Measurements from ENCODE around the gene MFN1.

DNA sequence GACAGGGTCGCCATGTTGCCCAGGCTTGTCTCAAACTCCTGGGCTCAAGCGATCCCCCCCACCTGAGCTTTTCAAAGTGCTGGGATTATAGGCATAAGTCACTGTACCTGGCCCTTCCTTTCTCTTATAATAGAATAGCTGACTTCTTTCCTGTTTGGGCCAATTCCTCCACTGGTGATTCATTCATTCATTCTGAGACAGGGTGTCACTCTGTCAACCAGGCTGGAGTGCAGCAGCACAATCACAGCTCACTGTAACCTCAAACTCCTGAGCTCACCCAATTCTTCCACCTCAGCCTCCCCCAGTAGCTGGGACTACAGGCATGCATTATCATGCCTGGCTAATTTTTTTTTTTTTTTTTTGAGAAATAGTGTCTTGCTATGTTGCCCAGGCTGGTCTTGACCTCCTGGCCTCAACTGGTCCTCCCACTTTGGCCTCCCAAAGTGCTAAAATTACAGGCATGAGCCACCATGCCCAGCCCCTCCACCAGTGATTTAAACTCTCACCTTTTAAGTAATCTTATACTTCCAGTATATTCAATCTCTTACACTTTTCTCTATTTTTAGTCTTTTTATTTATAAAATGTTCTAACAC, 82.9 kb downstream of the MFN1 start:
- TF ChIP-seq, protein P1, sequence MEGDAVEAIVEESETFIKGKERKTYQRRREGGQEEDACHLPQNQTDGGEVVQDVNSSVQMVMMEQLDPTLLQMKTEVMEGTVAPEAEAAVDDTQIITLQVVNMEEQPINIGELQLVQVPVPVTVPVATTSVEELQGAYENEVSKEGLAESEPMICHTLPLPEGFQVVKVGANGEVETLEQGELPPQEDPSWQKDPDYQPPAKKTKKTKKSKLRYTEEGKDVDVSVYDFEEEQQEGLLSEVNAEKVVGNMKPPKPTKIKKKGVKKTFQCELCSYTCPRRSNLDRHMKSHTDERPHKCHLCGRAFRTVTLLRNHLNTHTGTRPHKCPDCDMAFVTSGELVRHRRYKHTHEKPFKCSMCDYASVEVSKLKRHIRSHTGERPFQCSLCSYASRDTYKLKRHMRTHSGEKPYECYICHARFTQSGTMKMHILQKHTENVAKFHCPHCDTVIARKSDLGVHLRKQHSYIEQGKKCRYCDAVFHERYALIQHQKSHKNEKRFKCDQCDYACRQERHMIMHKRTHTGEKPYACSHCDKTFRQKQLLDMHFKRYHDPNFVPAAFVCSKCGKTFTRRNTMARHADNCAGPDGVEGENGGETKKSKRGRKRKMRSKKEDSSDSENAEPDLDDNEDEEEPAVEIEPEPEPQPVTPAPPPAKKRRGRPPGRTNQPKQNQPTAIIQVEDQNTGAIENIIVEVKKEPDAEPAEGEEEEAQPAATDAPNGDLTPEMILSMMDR (IDR thresholded peaks at IDR 0.05; ENCODE audit: insufficient read depth, low read length) = no peak
- TF ChIP-seq, protein P2, sequence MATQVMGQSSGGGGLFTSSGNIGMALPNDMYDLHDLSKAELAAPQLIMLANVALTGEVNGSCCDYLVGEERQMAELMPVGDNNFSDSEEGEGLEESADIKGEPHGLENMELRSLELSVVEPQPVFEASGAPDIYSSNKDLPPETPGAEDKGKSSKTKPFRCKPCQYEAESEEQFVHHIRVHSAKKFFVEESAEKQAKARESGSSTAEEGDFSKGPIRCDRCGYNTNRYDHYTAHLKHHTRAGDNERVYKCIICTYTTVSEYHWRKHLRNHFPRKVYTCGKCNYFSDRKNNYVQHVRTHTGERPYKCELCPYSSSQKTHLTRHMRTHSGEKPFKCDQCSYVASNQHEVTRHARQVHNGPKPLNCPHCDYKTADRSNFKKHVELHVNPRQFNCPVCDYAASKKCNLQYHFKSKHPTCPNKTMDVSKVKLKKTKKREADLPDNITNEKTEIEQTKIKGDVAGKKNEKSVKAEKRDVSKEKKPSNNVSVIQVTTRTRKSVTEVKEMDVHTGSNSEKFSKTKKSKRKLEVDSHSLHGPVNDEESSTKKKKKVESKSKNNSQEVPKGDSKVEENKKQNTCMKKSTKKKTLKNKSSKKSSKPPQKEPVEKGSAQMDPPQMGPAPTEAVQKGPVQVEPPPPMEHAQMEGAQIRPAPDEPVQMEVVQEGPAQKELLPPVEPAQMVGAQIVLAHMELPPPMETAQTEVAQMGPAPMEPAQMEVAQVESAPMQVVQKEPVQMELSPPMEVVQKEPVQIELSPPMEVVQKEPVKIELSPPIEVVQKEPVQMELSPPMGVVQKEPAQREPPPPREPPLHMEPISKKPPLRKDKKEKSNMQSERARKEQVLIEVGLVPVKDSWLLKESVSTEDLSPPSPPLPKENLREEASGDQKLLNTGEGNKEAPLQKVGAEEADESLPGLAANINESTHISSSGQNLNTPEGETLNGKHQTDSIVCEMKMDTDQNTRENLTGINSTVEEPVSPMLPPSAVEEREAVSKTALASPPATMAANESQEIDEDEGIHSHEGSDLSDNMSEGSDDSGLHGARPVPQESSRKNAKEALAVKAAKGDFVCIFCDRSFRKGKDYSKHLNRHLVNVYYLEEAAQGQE (IDR thresholded peaks at IDR 0.05; ENCODE audit: insufficient replicate concordance, low read depth) = no peak
- no peak for TF ChIP-seq POLR2AphosphoS5 (IDR thresholded peaks at IDR 0.05; ENCODE audit: low read depth)
